SK-N-SH treated with all-trans-retinoic acid at 6 μM for 48 hours (cell line): ENCODE results near the gene ARHGEF10L.

ENCODE experiments used
- ARNTL ChIP-seq: fragments of 450-650 bp; formaldehyde crosslinking; IDR thresholded peaks from 2 replicates; pipeline ENCODE4 v1.5.0; 2020; ENCODE audit warnings: low read depth, mild to moderate bottlenecking, moderate library complexity, borderline replicate concordance
- CSDC2 ChIP-seq: fragments of 250-450 bp; sonication (Bioruptor Pico); IDR thresholded peaks from 2 replicates; pipeline ENCODE4 v1.5.0; 2020; ENCODE audit warnings: mild to moderate bottlenecking, moderate library complexity
- PATZ1 ChIP-seq: fragments of 250-450 bp; sonication (Bioruptor Pico); IDR thresholded peaks from 2 replicates; pipeline ENCODE4 v1.8.0; 2020; ENCODE audit warnings: mild to moderate bottlenecking, moderate library complexity, borderline replicate concordance
- PPARA ChIP-seq: fragments of 250-450 bp; sonication (Bioruptor Pico); IDR thresholded peaks from 2 replicates; pipeline ENCODE4 v1.5.0; 2020; ENCODE audit warnings: mild to moderate bottlenecking, borderline replicate concordance
- RARB ChIP-seq: fragments of 250-450 bp; sonication (Bioruptor Pico); IDR thresholded peaks from 2 replicates; pipeline ENCODE4 v1.8.0; 2021; ENCODE audit warnings: mild to moderate bottlenecking, moderate library complexity
- SNAI2 ChIP-seq: fragments of 250-450 bp; sonication (Bioruptor Pico); IDR thresholded peaks from 2 replicates; pipeline ENCODE4 v1.5.0; 2020; ENCODE audit warnings: mild to moderate bottlenecking, moderate library complexity
- ZFP3 ChIP-seq: fragments of 250-450 bp; sonication (Bioruptor Pico); IDR thresholded peaks from 2 replicates; pipeline ENCODE4 v1.5.0; 2020; ENCODE audit warnings: mild to moderate bottlenecking, moderate library complexity
- TF ChIP-seq, protein P1 (sequence below): fragments of 250-450 bp; sonication (Bioruptor Pico); IDR thresholded peaks from 2 replicates; pipeline ENCODE4 v1.5.1; 2020; ENCODE audit warnings: low read depth, mild to moderate bottlenecking, moderate library complexity

DNA sequence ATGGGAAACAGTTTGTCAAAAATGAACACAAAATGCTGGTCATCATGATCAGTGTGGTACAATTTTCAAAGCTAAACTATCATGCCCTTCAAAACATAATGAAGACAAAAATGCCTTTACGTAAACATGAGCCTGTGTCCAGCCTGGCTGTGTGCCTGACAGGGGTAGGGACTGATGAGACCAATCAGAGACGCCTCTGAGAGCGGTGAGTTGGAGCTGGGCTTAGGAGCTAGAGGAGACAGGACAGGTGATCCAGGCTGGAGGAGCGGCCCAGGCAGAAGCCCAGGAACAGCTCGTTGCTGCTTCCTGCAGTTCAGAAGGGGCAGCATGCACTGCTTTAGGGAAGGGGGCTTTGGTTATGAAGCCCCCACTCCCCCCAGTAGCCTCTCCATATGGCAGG, 70.0 kb downstream of the ARHGEF10L start:
- no peak for TF ChIP-seq CSDC2 (CRISPR knock-in tag)
- TF ChIP-seq PATZ1 (CRISPR knock-in tag): no peak
- no peak for TF ChIP-seq ZFP3 (CRISPR knock-in tag)
- no peak for TF ChIP-seq PPARA (CRISPR knock-in tag)
- TF ChIP-seq, protein P1, sequence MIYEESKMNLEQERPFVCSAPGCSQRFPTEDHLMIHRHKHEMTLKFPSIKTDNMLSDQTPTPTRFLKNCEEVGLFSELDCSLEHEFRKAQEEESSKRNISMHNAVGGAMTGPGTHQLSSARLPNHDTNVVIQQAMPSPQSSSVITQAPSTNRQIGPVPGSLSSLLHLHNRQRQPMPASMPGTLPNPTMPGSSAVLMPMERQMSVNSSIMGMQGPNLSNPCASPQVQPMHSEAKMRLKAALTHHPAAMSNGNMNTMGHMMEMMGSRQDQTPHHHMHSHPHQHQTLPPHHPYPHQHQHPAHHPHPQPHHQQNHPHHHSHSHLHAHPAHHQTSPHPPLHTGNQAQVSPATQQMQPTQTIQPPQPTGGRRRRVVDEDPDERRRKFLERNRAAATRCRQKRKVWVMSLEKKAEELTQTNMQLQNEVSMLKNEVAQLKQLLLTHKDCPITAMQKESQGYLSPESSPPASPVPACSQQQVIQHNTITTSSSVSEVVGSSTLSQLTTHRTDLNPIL: no peak
- TF ChIP-seq SNAI2 (CRISPR knock-in tag): no peak
- no peak for TF ChIP-seq ARNTL (CRISPR knock-in tag)
- TF ChIP-seq RARB (CRISPR knock-in tag): no peak
